Measurements from ENCODE around the gene TSPY9.
"Not testable (repeated sequence)": the region's sequence is repeated elsewhere in the genome, so short reads cannot be mapped to it uniquely, and the experiment has no call there.

DNA sequence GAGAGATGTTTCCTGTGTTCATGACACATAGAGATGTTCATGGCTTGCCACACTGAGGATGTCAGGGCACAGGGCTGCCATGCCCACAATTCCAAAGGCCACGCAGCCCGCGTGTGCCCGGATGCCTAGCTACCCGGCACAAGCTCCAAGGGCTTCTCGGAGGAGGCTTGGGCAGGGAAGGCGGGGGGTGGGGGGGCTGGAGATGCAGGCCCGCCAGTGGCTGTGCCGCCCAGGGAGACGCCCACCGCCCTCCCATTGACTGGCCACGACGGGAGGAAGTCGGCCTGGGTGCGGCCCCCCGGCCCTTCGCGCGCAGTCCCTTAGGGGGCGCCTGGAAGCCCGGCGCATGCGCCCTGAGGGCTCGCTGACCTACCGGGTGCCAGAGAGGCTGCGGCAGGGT is at the start of gene TSPY9:
- TF ChIP-seq, protein P1, sequence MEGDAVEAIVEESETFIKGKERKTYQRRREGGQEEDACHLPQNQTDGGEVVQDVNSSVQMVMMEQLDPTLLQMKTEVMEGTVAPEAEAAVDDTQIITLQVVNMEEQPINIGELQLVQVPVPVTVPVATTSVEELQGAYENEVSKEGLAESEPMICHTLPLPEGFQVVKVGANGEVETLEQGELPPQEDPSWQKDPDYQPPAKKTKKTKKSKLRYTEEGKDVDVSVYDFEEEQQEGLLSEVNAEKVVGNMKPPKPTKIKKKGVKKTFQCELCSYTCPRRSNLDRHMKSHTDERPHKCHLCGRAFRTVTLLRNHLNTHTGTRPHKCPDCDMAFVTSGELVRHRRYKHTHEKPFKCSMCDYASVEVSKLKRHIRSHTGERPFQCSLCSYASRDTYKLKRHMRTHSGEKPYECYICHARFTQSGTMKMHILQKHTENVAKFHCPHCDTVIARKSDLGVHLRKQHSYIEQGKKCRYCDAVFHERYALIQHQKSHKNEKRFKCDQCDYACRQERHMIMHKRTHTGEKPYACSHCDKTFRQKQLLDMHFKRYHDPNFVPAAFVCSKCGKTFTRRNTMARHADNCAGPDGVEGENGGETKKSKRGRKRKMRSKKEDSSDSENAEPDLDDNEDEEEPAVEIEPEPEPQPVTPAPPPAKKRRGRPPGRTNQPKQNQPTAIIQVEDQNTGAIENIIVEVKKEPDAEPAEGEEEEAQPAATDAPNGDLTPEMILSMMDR (conservative IDR thresholded peaks at IDR 0.05; ENCODE audit: low read depth, low read length) = not testable (repeated sequence)
- TF ChIP-seq EZH2 (IDR thresholded peaks at IDR 0.05; ENCODE audit: borderline replicate concordance, low read depth, low read length, poor library complexity, severe bottlenecking) = not testable (repeated sequence)
